SHP77 treated with DMSO at 0.1 percent for 48 hours (cell line): ENCODE results near the gene POLD3.

Source experiments
- DNase-seq: peaks from one replicate; lab custom pipeline; 2025; lab: John Stamatoyannopoulos, UW

POLD3 gene

GRCh38 chr11:74673693-74674360, 81.4 kb downstream of the POLD3 start:
- no peak for DNase-seq

DNA sequence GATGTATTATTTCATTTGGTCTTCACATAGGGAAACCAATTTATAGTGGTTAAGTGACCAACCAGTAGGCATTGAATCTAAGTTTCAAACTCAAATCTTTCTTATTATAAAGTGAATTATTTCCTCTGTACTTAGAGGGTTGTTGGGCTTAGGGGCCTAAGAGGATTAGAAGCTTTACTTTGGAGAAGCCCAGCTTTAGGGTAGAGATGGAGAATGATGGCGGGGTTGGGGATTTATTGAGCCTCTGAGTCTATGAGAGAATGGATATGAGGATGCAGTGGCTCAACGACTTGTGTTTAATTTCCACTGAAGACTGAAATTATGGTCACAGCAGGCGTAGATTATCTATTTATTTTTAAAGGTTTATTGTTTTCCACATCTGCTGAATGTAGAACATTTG, 83.4 kb downstream of the POLD3 start:
- no peak for DNase-seq

- DNase-seq, result no peak
Observed at GRCh38 chr11:74676596-74676995, 84.2 kb downstream of the POLD3 start.

DNA sequence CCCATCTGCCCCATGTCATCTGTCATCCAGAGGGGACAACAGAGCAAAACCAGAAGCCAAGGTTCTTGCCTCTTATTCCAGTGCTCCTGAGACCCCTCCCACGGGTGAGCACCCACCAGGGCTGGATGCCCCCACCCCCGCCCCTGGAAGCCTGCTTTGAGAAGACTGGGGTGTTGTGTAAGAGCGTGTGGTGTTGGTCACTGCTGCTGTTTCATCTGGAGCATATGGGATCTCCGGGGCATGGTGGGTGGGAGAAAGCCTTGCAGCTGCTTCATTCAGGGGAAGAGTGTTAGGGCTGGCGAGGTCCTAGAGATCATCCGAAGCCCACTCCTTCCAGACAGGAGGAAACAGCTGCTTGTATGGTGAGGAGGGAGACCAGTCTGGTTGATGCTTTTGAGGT, 84.7 kb downstream of the POLD3 start:
- DNase-seq, result no peak

GRCh38 chr11:74678041-74678440, 85.7 kb downstream of the POLD3 start:
- DNase-seq, result no peak

- DNase-seq, result no peak
Observed at GRCh38 chr11:74678591-74679512, 86.5 kb downstream of the POLD3 start.

DNA sequence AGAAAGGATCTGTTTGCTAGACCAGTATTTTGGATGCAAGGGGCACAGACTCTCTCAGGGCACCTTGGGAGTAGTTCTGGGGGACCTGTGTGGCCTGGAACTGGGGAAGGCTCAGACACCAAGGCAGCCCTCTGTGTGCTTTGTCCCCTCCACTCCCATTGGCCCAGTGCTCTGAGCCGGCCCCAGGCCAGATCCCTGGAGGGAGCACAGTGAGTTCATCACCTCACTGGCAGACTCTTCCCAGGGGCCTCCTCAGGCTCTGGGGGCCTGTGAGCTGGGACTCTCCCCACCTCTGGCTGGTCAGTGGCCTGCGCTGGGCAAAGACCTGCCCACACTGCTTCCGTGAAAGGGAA, 87.1 kb downstream of the POLD3 start:
- no peak for DNase-seq

DNA sequence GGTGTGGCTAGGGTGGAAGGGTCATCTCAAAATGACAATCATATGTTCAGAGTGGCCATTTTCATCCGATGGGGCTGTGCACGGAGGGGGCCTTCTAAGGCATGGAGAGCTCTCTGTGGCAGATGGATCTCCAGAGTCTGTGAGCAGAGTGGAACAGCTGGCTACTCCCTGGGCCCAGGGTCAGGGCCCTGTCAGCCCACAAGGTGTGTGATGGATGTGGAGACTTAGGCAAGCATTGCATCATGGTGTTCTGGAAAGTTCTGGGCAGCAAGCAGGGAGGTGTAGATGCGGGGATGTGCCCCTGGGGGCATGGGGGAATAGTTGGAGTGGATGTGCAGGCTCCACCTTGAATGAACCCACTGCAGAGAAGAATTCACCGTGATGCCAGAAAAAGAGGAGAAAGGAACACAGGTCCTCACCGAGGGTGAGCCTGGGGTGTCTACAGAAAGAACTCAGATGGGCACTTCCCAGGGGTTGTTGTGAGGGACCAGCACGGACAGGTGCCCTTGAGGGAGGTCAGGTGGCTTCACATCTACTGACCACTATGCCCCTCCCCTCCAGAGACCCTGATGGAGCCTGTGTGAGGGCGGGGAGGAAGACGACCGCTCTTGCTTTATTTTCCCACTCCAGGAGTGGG, 87.8 kb downstream of the POLD3 start:
- no peak for DNase-seq

- no peak for DNase-seq
Observed at GRCh38 chr11:74680703-74681531, 88.5 kb downstream of the POLD3 start.

DNA sequence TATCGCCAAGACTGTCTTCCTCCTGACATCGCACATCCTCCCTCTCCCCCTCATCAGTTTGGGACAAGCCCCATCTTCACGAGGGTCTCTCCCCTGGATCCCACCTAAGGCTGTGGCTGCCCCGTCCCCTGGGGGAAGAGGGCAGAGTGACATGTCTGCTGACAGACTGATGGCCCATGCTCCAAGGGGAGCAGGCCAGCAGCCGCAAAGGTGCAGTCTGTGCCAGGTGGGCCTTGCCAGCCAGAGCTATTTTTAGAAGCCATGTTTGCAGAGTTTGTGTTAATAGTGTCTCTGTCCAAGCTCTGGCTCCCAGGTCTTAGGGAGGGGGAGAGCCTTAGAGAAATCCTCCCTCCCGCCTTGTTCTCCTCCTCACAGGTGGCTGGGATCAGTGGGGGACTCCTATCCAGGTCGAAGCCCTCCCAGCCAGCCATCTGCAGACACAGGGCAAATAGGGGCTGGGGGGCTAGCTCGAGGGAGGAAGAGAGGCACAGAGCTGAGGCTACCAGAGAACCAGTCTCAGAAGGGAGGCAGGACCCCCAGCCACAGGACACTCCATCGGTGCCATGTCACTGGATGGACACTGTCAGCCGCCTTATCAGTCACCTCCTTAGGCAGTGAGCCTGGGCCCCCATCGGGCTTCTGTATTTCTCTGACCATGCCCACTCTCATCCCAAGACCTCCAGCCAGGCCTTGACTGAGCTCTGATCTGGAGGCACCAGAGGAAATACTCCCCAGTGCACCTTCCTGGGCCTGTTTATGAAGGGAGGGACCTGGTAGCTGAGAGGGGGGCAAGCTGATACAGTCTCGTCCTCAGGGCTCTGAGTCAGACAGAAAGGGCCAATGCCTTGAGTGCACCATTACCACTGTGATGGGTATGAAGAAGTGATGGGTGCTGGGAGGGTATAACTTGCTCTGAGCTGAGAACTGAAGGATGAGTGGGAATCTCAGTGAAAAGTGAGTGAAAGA, 89.6 kb downstream of the POLD3 start:
- peak; percentile 76 for DNase-seq

- no peak for DNase-seq
Observed at GRCh38 chr11:74682731-74683278, 90.4 kb downstream of the POLD3 start.

DNA sequence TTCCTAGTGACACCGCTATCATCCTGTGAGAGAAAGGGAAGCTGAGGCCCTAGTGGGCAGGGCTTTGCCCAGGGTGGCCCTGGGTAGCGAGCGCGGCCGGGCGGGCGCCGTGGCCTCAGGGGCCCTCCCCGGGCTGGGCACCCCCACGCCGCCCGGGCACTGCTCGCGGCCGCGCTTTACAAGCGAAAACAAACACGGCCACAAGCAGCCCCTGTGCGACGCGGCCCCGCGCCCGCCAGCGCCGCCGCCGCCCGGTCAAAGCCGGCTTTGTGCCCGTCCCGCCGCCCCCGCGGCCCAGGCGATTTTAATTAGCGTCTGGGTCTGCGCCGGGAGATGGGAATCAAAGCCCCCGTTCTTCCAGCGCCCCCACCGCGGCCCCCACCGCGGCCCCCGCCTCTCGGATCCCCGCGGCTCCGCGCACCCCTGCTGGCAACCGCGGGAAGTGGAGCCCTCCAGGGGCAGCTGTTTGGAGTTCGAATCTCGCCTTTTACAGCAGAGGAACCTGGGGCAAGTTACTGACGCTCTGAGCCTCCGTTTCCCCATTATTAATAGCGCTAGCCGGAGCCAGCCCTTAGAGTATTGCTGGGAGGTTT, 91.0 kb downstream of the POLD3 start:
- DNase-seq, result no peak

DNA sequence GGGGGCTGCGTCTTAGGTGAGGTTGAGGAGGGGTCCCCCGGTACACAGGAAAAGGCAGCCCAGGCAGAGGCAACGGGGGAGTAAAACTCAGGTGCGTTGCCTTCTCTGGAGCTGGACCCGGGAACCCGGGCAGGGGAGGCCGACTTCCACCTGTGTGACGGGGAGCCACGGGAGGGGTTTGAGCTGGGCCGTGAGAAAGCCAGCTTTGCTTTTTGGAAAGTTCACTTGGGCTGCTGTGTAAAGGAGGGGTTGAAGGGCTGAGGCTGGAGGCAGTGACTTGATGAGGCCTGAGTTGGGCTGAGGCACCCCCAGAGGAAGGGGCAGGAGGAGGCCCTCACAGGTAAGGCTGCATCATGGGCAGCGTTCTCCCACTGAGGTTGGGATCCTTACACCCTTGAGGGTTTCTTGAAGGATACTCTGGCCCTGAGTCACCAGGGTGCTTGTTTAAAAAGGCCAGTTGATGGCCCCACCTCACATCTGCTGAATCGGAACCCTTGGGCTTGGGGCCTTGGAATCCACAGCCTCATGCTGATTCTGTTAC, 91.6 kb downstream of the POLD3 start:
- DNase-seq, result no peak

GRCh38 chr11:74684661-74685060, 92.3 kb downstream of the POLD3 start:
- DNase-seq, result no peak

GRCh38 chr11:74685338-74685737, 93.0 kb downstream of the POLD3 start:
- DNase-seq, result no peak

- DNase-seq, result no peak
Observed at GRCh38 chr11:74685905-74686304, 93.5 kb downstream of the POLD3 start.

DNA sequence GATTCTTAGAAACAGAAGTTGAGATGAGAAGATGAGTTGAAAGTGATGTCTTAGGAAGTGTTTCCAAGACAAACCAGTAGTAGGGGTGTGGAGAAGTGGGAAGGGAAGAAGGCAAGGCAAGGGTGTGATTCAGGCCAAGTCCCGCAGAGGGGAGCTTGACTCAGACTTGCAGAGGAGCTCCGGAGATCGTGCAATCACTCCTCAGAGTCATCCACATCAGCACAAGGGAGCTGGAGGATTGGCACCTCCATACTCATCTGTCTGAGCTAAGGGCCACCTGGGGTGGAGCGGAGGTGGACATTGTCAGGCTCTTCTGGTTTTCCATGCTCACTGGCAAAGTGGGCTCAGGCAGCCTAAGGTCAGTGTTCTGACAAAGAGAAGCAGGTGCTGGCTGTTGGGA, 94.4 kb downstream of the POLD3 start:
- DNase-seq, result no peak

- no peak for DNase-seq
Observed at GRCh38 chr11:74687237-74688023, 95.0 kb downstream of the POLD3 start.

DNA sequence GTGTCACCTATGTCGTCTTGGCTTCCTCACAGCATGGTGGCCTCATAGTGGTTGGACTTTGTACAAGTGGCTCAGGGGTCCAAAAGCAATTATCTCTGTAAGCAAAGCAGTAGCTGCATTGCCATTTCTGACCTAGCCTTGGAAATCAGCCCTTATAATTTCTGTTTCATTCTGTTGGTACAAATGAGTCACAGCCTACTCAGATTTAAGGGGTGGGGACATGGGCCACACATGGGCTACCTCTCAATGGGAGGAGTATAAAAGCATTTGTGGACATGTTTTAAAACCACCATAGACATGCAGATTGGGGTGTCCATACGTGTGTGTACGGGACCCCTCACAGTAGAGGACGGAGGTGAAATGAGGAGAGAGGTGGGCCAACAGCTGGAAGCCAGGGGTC, 97.3 kb downstream of the POLD3 start:
- no peak for DNase-seq
